ENCODE measurements around the gene PRSS57. TPM values are rescaled to one million over a fixed set of nuclear protein-coding genes. Genes with fewer than 3 reads are reported as not detected.

PRSS57 gene
- polyA plus RNA-seq, 1 donor (not counting 4 experiments of a cell fraction or from before 2014, with no cell fraction given): not detected

- no peak overlapping the region for H3K4me3 ChIP-seq (ENCODE audit: control insufficient read depth in 2 of 3, extremely low read depth in 1 of 3, insufficient read depth in 2 of 3, low read depth in 1 of 3, low read length in 3 of 3)
- no peaks in the 10 kb centered on the region for H3K9me3 ChIP-seq (ENCODE audit: control insufficient read depth, low read depth, low read length)
- no peaks in the 10 kb centered on the region for H3K27me3 ChIP-seq (ENCODE audit: control insufficient read depth, extremely low read depth, insufficient read depth, low read length)
- DNase-seq (ENCODE audit: low read depth, low spot score): no peak
- TF ChIP-seq CTCF (optimal IDR thresholded peaks at IDR 0.05 in 1 of 3, IDR thresholded peaks at IDR 0.05 in 1 of 3, conservative IDR thresholded peaks at IDR 0.05 in 1 of 3; ENCODE audit: extremely low read depth in 1 of 3, insufficient read depth in 2 of 3, low read length in 3 of 3) (no peak), EZH2 (IDR thresholded peaks at IDR 0.05; ENCODE audit: low read length) (no peak)
- no peaks in the 10 kb centered on the region for H3K79me2 ChIP-seq (ENCODE audit: control insufficient read depth, insufficient read depth, low read length)
- H3K9me1 ChIP-seq (ENCODE audit: control insufficient read depth, extremely low read depth, insufficient read depth, low read length): no peaks in the 10 kb centered on the region
- H4K20me1 ChIP-seq (ENCODE audit: control insufficient read depth, extremely low read depth, insufficient read depth, low read length): no peaks in the 10 kb centered on the region
- H2AFZ ChIP-seq (ENCODE audit: control insufficient read depth, low read length): no peak overlapping the region
- no peaks in the 10 kb centered on the region for H3K36me3 ChIP-seq (ENCODE audit: control insufficient read depth in 2 of 2, extremely low read depth in 1 of 2, insufficient read depth in 2 of 2, low read length in 2 of 2)
- H3K27ac ChIP-seq (ENCODE audit: control insufficient read depth, insufficient read depth, low read length): no peak overlapping the region
- no peak overlapping the region for H3K4me2 ChIP-seq (ENCODE audit: control insufficient read depth, extremely low read depth, insufficient read depth, low read depth, low read length)
- no peak overlapping the region for H3K9ac ChIP-seq (ENCODE audit: control insufficient read depth, extremely low read depth, insufficient read depth, low read length)
- no peak for FAIRE-seq
- no peaks in the 10 kb centered on the region for H3K4me1 ChIP-seq (ENCODE audit: control insufficient read depth, extremely low read depth, insufficient read depth, low read length)
- dilution Hi-C loops (cut with MboI; ENCODE audit: extremely low pct_ligation_motif_present, low sequenced_read_pairs): no loop called here
These were observed 6.3 kb downstream of the PRSS57 start for GRCh38 chr19:688992-689391.

GRCh38 chr19:688214-688613 is 7.0 kb downstream of the PRSS57 start:
- DNase-seq (ENCODE audit: low read depth, low spot score) (no peak), FAIRE-seq (no peak)
- Histone ChIP-seq H3K9ac (ENCODE audit: control insufficient read depth, extremely low read depth, insufficient read depth, low read length) (no peak overlapping the region), H3K36me3 (ENCODE audit: control insufficient read depth in 2 of 2, extremely low read depth in 1 of 2, insufficient read depth in 2 of 2, low read length in 2 of 2) (no peaks in the 10 kb centered on the region), H3K4me3 (ENCODE audit: control insufficient read depth in 2 of 3, extremely low read depth in 1 of 3, insufficient read depth in 2 of 3, low read depth in 1 of 3, low read length in 3 of 3) (no peak overlapping the region), H3K27me3 (ENCODE audit: control insufficient read depth, extremely low read depth, insufficient read depth, low read length) (no peaks in the 10 kb centered on the region), H4K20me1 (ENCODE audit: control insufficient read depth, extremely low read depth, insufficient read depth, low read length) (no peaks in the 10 kb centered on the region), H3K27ac (ENCODE audit: control insufficient read depth, insufficient read depth, low read length) (no peak overlapping the region), H3K9me3 (ENCODE audit: control insufficient read depth, low read depth, low read length) (no peaks in the 10 kb centered on the region), H3K4me2 (ENCODE audit: control insufficient read depth, extremely low read depth, insufficient read depth, low read depth, low read length) (no peak overlapping the region), H2AFZ (ENCODE audit: control insufficient read depth, low read length) (no peak overlapping the region), H3K4me1 (ENCODE audit: control insufficient read depth, extremely low read depth, insufficient read depth, low read length) (no peaks in the 10 kb centered on the region), H3K9me1 (ENCODE audit: control insufficient read depth, extremely low read depth, insufficient read depth, low read length) (no peaks in the 10 kb centered on the region), H3K79me2 (ENCODE audit: control insufficient read depth, insufficient read depth, low read length) (no peaks in the 10 kb centered on the region)
- TF ChIP-seq CTCF (optimal IDR thresholded peaks at IDR 0.05 in 1 of 3, IDR thresholded peaks at IDR 0.05 in 1 of 3, conservative IDR thresholded peaks at IDR 0.05 in 1 of 3; ENCODE audit: extremely low read depth in 1 of 3, insufficient read depth in 2 of 3, low read length in 3 of 3) (no peak), EZH2 (IDR thresholded peaks at IDR 0.05; ENCODE audit: low read length) (no peak)
- dilution Hi-C loops (cut with MboI; ENCODE audit: extremely low pct_ligation_motif_present, low sequenced_read_pairs): no loop called here

Measured in keratinocyte (primary cell).